Hepatocyte (in vitro differentiated cells): Measurements from ENCODE around the gene SOX6. TPM values are rescaled to one million over a fixed set of nuclear protein-coding genes. Genes with fewer than 3 reads are reported as not detected.

Experiments
- DNase-seq: peaks from one replicate; pipeline ENCODE4 v3.0.0-alpha.2; 2016; ENCODE audit warnings: low spot score
- H2AFZ ChIP-seq: fragments of 200-600 bp; sonication (generic); 2 replicates; pipeline ENCODE4 v1.6.0; 2016; ENCODE audit warnings: antibody characterized with exemption, mild to moderate bottlenecking
- H3K27ac ChIP-seq: fragments of 200-600 bp; sonication (generic); 2 replicates; pipeline ENCODE4 v1.5.1; 2016; ENCODE audit warnings: mild to moderate bottlenecking
- H3K27me3 ChIP-seq: fragments of 200-600 bp; sonication (generic); 2 replicates; pipeline ENCODE4 v1.6.1; 2016
- H3K36me3 ChIP-seq: fragments of 200-600 bp; sonication (generic); replicated peaks from 2 replicates; pipeline ENCODE4 v1.5.1; 2016; ENCODE audit warnings: low read depth; ENCODE audit not compliant: insufficient read depth
- H3K4me1 ChIP-seq: fragments of 200-600 bp; sonication (generic); 2 replicates; pipeline ENCODE4 v1.5.1; 2016; ENCODE audit warnings: mild to moderate bottlenecking, moderate library complexity; ENCODE audit not compliant: insufficient read depth
- H3K4me2 ChIP-seq: fragments of 200-600 bp; sonication (generic); 2 replicates; pipeline ENCODE4 v1.6.0; 2016
- H3K4me3 ChIP-seq: fragments of 200-600 bp; sonication (generic); 2 replicates; pipeline ENCODE4 v1.5.1; 2016; ENCODE audit warnings: mild to moderate bottlenecking
- H3K79me2 ChIP-seq: fragments of 200-600 bp; sonication (generic); 2 replicates; pipeline ENCODE4 v1.6.0; 2017; ENCODE audit warnings: mild to moderate bottlenecking
- H3K9me2 ChIP-seq: fragments of 200-600 bp; sonication (generic); replicated peaks from 2 replicates; pipeline ENCODE4 v1.6.0; 2017; ENCODE audit warnings: mild to moderate bottlenecking; ENCODE audit not compliant: insufficient read depth
- H3K9me3 ChIP-seq: fragments of 200-600 bp; sonication (generic); 2 replicates; pipeline ENCODE4 v1.5.1; 2016; ENCODE audit warnings: low read depth, mild to moderate bottlenecking
- H4K20me1 ChIP-seq: fragments of 200-600 bp; sonication (generic); 2 replicates; pipeline ENCODE4 v1.6.0; 2016; ENCODE audit warnings: mild to moderate bottlenecking; ENCODE audit not compliant: insufficient read depth, poor library complexity, severe bottlenecking
- CTCF ChIP-seq: fragments of 200-600 bp; sonication (generic); IDR thresholded peaks from 2 replicates; pipeline ENCODE4 v1.5.1; 2016; ENCODE audit warnings: antibody characterized with exemption, mild to moderate bottlenecking; ENCODE audit not compliant: poor library complexity
- EZH2 ChIP-seq: fragments of 200-600 bp; sonication (generic); IDR thresholded peaks from 2 replicates; pipeline ENCODE4 v1.6.1; 2016; ENCODE audit warnings: antibody characterized with exemption, mild to moderate bottlenecking, borderline replicate concordance
- EZH2phosphoT487 ChIP-seq: fragments of 200-600 bp; sonication (generic); IDR thresholded peaks from one replicate; pipeline ENCODE4 v1.6.1; 2018; ENCODE audit warnings: antibody characterized with exemption, mild to moderate bottlenecking, low read depth, moderate library complexity; ENCODE audit not compliant: unreplicated experiment, severe bottlenecking
- WGBS: methylation state at CpG from one replicate; pipeline ENCODE4 v1.1.6; 2016; ENCODE audit warnings: low lambda C conversion rate; ENCODE audit errors: missing lambda C conversion rate; 5-methylcytosine and 5-hydroxymethylcytosine counted together
- polyA plus RNA-seq: library from polyadenylated mRNA; unstranded; fragments of >200 nt; fragmentation: Nextera tagmentation; extraction: Ambion mirVana; gene quantifications from 2 replicates; pipeline ENCODE4 v1.2.1, GENCODE V29; 2016
- total RNA-seq: library from RNA; depleted of rRNA; stranded (reverse); fragments of >200 nt; gene quantifications from 2 replicates; pipeline ENCODE4 v1.2.3, GENCODE V29; 2014

SOX6 gene
- total and polyA plus RNA-seq, 2 experiments from 2014 or later: 23.2 to 75.7 TPM

GRCh38 chr11:15932417-15932816, 423.9 kb downstream of the SOX6 start:
- H3K4me1 ChIP-seq: no peaks in the 10 kb centered on the region
- no peaks in the 10 kb centered on the region for H4K20me1 ChIP-seq
- no peaks in the 10 kb centered on the region for H3K36me3 ChIP-seq
- no peak for DNase-seq
- WGBS: 96% methylated on average over 3 of the region's 3 CpGs
- no peak overlapping the region for H3K27ac ChIP-seq
- no peak for TF ChIP-seq EZH2phosphoT487
- TF ChIP-seq EZH2: no peak
- no peak for TF ChIP-seq CTCF
- no peak overlapping the region for H3K4me3 ChIP-seq
- H3K9me2 ChIP-seq: no peaks in the 10 kb centered on the region
- H3K79me2 ChIP-seq: no peaks in the 10 kb centered on the region
- no peak overlapping the region for H2AFZ ChIP-seq
- H3K4me2 ChIP-seq: no peak overlapping the region
- H3K9me3 ChIP-seq: no peaks in the 10 kb centered on the region
- H3K27me3 ChIP-seq: no peaks in the 10 kb centered on the region

GRCh38 chr11:15931497-15931896, 424.8 kb downstream of the SOX6 start:
- TF ChIP-seq EZH2phosphoT487 (no peak), CTCF (no peak), EZH2 (no peak)
- Histone ChIP-seq H3K4me3 (no peak overlapping the region), H3K9me3 (no peaks in the 10 kb centered on the region), H3K4me2 (no peak overlapping the region), H3K27me3 (no peaks in the 10 kb centered on the region), H3K36me3 (no peaks in the 10 kb centered on the region), H4K20me1 (no peaks in the 10 kb centered on the region), H2AFZ (no peak overlapping the region), H3K4me1 (no peaks in the 10 kb centered on the region), H3K79me2 (no peaks in the 10 kb centered on the region), H3K9me2 (no peaks in the 10 kb centered on the region), H3K27ac (no peak overlapping the region)
- 97% methylated on average over 2 of the region's 2 CpGs for WGBS
- no peak for DNase-seq

- H3K9me2 ChIP-seq: no peaks in the 10 kb centered on the region
- H3K4me2 ChIP-seq: no peak overlapping the region
- no peaks in the 10 kb centered on the region for H3K36me3 ChIP-seq
- no peak overlapping the region for H3K4me3 ChIP-seq
- no peaks in the 10 kb centered on the region for H4K20me1 ChIP-seq
- no peaks in the 10 kb centered on the region for H3K27me3 ChIP-seq
- no peaks in the 10 kb centered on the region for H3K9me3 ChIP-seq
- 75% methylated on average over 6 of the region's 6 CpGs for WGBS
- H3K27ac ChIP-seq: no peak overlapping the region
- H2AFZ ChIP-seq: no peak overlapping the region
- TF ChIP-seq EZH2 (no peak), EZH2phosphoT487 (no peak), CTCF (no peak)
- H3K79me2 ChIP-seq: no peaks in the 10 kb centered on the region
- H3K4me1 ChIP-seq: no peaks in the 10 kb centered on the region
- no peak for DNase-seq
Measured at GRCh38 chr11:15930442-15931025, 425.8 kb downstream of the SOX6 start.
